SK-N-SH treated with all-trans-retinoic acid at 6 μM for 48 hours (cell line): ENCODE data around the gene LATS1.

Source experiments
- ATAC-seq: fragments of 200-7000 bp; cut with Tn5 transposase; 3 replicates; pipeline ENCODE4 v1.9.1; 2020; ENCODE audit warnings: mild to moderate bottlenecking, moderate library complexity
- ARNTL ChIP-seq: fragments of 450-650 bp; formaldehyde crosslinking; IDR thresholded peaks from 2 replicates; pipeline ENCODE4 v1.5.0; 2020; ENCODE audit warnings: low read depth, mild to moderate bottlenecking, moderate library complexity, borderline replicate concordance
- BACH2 ChIP-seq: fragments of 250-450 bp; sonication (Bioruptor Pico); IDR thresholded peaks from 2 replicates; pipeline ENCODE4 v1.9.0; 2021; ENCODE audit warnings: mild to moderate bottlenecking, borderline replicate concordance
- CREB5 ChIP-seq: fragments of 250-450 bp; sonication (Bioruptor Pico); IDR thresholded peaks from 2 replicates; pipeline ENCODE4 v1.5.1; 2020; ENCODE audit warnings: low read depth, mild to moderate bottlenecking, moderate library complexity
- CSDC2 ChIP-seq: fragments of 250-450 bp; sonication (Bioruptor Pico); IDR thresholded peaks from 2 replicates; pipeline ENCODE4 v1.5.0; 2020; ENCODE audit warnings: mild to moderate bottlenecking, moderate library complexity
- CSRNP3 ChIP-seq: fragments of 250-450 bp; sonication (Bioruptor Pico); IDR thresholded peaks from 2 replicates; pipeline ENCODE4 v1.5.1; 2021; ENCODE audit warnings: mild to moderate bottlenecking, moderate library complexity
- ISL1 ChIP-seq: fragments of 250-450 bp; sonication (Bioruptor Pico); IDR thresholded peaks from 2 replicates; pipeline ENCODE4 v2.1.2; 2022; ENCODE audit warnings: mild to moderate bottlenecking, moderate library complexity
- OSR1 ChIP-seq: fragments of 250-450 bp; sonication (Bioruptor Pico); IDR thresholded peaks from 2 replicates; pipeline ENCODE4 v1.8.0; 2022; ENCODE audit warnings: moderate library complexity, mild to moderate bottlenecking, inconsistent platforms
- PATZ1 ChIP-seq: fragments of 250-450 bp; sonication (Bioruptor Pico); IDR thresholded peaks from 2 replicates; pipeline ENCODE4 v1.8.0; 2020; ENCODE audit warnings: mild to moderate bottlenecking, moderate library complexity, borderline replicate concordance
- POU6F1 ChIP-seq: fragments of 250-450 bp; sonication (Bioruptor Pico); IDR thresholded peaks from 2 replicates; pipeline ENCODE4 v1.8.0; 2021; ENCODE audit warnings: low read depth, mild to moderate bottlenecking, moderate library complexity, borderline replicate concordance
- PPARA ChIP-seq: fragments of 250-450 bp; sonication (Bioruptor Pico); IDR thresholded peaks from 2 replicates; pipeline ENCODE4 v1.5.0; 2020; ENCODE audit warnings: mild to moderate bottlenecking, borderline replicate concordance
- RARB ChIP-seq: fragments of 250-450 bp; sonication (Bioruptor Pico); IDR thresholded peaks from 2 replicates; pipeline ENCODE4 v1.8.0; 2021; ENCODE audit warnings: mild to moderate bottlenecking, moderate library complexity
- SNAI2 ChIP-seq: fragments of 250-450 bp; sonication (Bioruptor Pico); IDR thresholded peaks from 2 replicates; pipeline ENCODE4 v1.5.0; 2020; ENCODE audit warnings: mild to moderate bottlenecking, moderate library complexity
- TCF4 ChIP-seq: fragments of 250-450 bp; sonication (Bioruptor Pico); IDR thresholded peaks from 2 replicates; pipeline ENCODE4 v1.8.0; 2021; ENCODE audit warnings: mild to moderate bottlenecking, moderate library complexity, borderline replicate concordance
- TOX ChIP-seq: fragments of 250-450 bp; sonication (Bioruptor Pico); IDR thresholded peaks from 2 replicates; pipeline ENCODE4 v1.8.0; 2021; ENCODE audit warnings: mild to moderate bottlenecking, moderate library complexity, borderline replicate concordance
- TSHZ2 ChIP-seq: fragments of 250-450 bp; sonication (Bioruptor Pico); IDR thresholded peaks from 2 replicates; pipeline ENCODE4 v1.5.0; 2020; ENCODE audit warnings: mild to moderate bottlenecking, moderate library complexity
- ZC3H10 ChIP-seq: fragments of 250-450 bp; sonication (Bioruptor Pico); IDR thresholded peaks from 2 replicates; pipeline ENCODE4 v1.5.1; 2021; ENCODE audit warnings: mild to moderate bottlenecking, moderate library complexity
- ZFP3 ChIP-seq: fragments of 250-450 bp; sonication (Bioruptor Pico); IDR thresholded peaks from 2 replicates; pipeline ENCODE4 v1.5.0; 2020; ENCODE audit warnings: mild to moderate bottlenecking, moderate library complexity
- ZFP30 ChIP-seq: fragments of 450-650 bp; formaldehyde crosslinking; IDR thresholded peaks from 2 replicates; pipeline ENCODE4 v1.5.0; 2022; ENCODE audit warnings: mild to moderate bottlenecking, moderate library complexity
- ZNF565 ChIP-seq: fragments of 450-650 bp; formaldehyde crosslinking; conservative IDR thresholded peaks from 2 replicates; pipeline ENCODE4 v1.5.0; 2020; ENCODE audit warnings: low read depth, mild to moderate bottlenecking, moderate library complexity
- ZNF8 ChIP-seq: fragments of 450-650 bp; formaldehyde crosslinking; IDR thresholded peaks from 2 replicates; pipeline ENCODE4 v1.5.0; 2020; ENCODE audit warnings: mild to moderate bottlenecking, moderate library complexity

LATS1 gene

GRCh38 chr6:149728499-149729234 lies 10.8 kb upstream of the LATS1 start (continued):
- TF ChIP-seq CREB5 (CRISPR knock-in tag) (no peak), ARNTL (CRISPR knock-in tag) (no peak)

GRCh38 chr6:149727793-149728498 lies 10.0 kb upstream of the LATS1 start:
- TF ChIP-seq CSDC2: no peak
- no peak for TF ChIP-seq PPARA (CRISPR knock-in tag)
- TF ChIP-seq SNAI2 (CRISPR knock-in tag): no peak
- no peak for TF ChIP-seq BACH2 (CRISPR knock-in tag)
- no peak for TF ChIP-seq TCF4 (CRISPR knock-in tag)
- no peak for TF ChIP-seq ZFP3 (CRISPR knock-in tag)
- no peak for TF ChIP-seq ZFP30 (CRISPR knock-in tag)
- no peak for TF ChIP-seq PATZ1
- no peak for TF ChIP-seq CSRNP3 (CRISPR knock-in tag)
- TF ChIP-seq ZC3H10: no peak
- TF ChIP-seq ZNF8 (CRISPR knock-in tag): no peak
- TF ChIP-seq ZNF565 (CRISPR knock-in tag): no peak
- no peak for TF ChIP-seq ARNTL (CRISPR knock-in tag)
- TF ChIP-seq ISL1 (CRISPR knock-in tag): no peak
- no peak for TF ChIP-seq TSHZ2 (CRISPR knock-in tag)
- no peak for TF ChIP-seq RARB (CRISPR knock-in tag)
- no peak for TF ChIP-seq POU6F1 (CRISPR knock-in tag)
- no peak for TF ChIP-seq OSR1 (CRISPR knock-in tag)
- TF ChIP-seq TOX (CRISPR knock-in tag): no peak
- TF ChIP-seq CREB5 (CRISPR knock-in tag): no peak
- ATAC-seq: no peak
